Panc1 (cell line): ENCODE results near the gene DOCK3. TPM values are rescaled to one million over a fixed set of nuclear protein-coding genes. Genes with fewer than 3 reads are reported as not detected.

Experiments used
- ATAC-seq: fragments of 200-7000 bp; cut with Tn5 transposase; 2 replicates; pipeline ENCODE4 v1.9.1; 2020; ENCODE audit warnings: mild to moderate bottlenecking, moderate library complexity
- BruUV-seq: library from RNA; stranded (reverse); fragments of 400-500 nt; replicated peaks from 2 replicates; lab custom pipeline; 2021; lab: Mats Ljungman, UMichigan
- CTCF ChIA-PET: fragments of 300-600 bp; sonication (Branson Sonifier 250); formaldehyde crosslinking; loops from one replicate; lab custom pipeline; 2022; ENCODE audit warnings: antibody characterized with exemption; lab: Charles Lee
- POLR2A ChIA-PET: fragments of 300-600 bp; sonication (Branson Sonifier 250); formaldehyde crosslinking; loops from one replicate; lab custom pipeline; 2022; ENCODE audit warnings: antibody characterized with exemption; lab: Charles Lee
- DNase-seq: peaks from one replicate; pipeline ENCODE4 v3.0.0-alpha.2; 2010; ENCODE audit warnings: low read depth, low spot score
- H3K27ac ChIP-seq: 2 replicates; pipeline ENCODE4 v1.5.1; 2011; ENCODE audit warnings: mild to moderate bottlenecking, low read length, inconsistent platforms
- H3K27me3 ChIP-seq: fragments of 200-500 bp; sonication (Bioruptor generic); 2 replicates; pipeline ENCODE4 v1.6.0; 2014; ENCODE audit warnings: low read length, inconsistent platforms; ENCODE audit not compliant: control insufficient read depth, insufficient read depth
- H3K36me3 ChIP-seq: fragments of 200-500 bp; sonication (Bioruptor generic); 2 replicates; pipeline ENCODE4 v1.5.1; 2014; ENCODE audit warnings: inconsistent platforms, mild to moderate bottlenecking, low read length, moderate library complexity; ENCODE audit not compliant: control insufficient read depth, insufficient read depth
- H3K4me1 ChIP-seq: 2 replicates; pipeline ENCODE4 v1.5.1; 2011; ENCODE audit warnings: inconsistent platforms, mild to moderate bottlenecking, low read length, moderate library complexity; ENCODE audit not compliant: control insufficient read depth, insufficient read depth
- H3K4me3 ChIP-seq, 2 experiments: 2 replicates each; pipeline ENCODE4 v1.5.1; 2011 to 2012; ENCODE audit warnings: low read depth in 2 of 2, low read length in 2 of 2, mild to moderate bottlenecking in 2 of 2, inconsistent platforms in 1 of 2, moderate library complexity in 1 of 2
- H3K9me3 ChIP-seq: fragments of 200-500 bp; sonication (Bioruptor generic); 2 replicates; pipeline ENCODE4 v1.5.1; 2014; ENCODE audit warnings: low read depth, mild to moderate bottlenecking, inconsistent platforms, low read length, moderate library complexity; ENCODE audit not compliant: control insufficient read depth, insufficient read depth
- POLR2AphosphoS5 ChIP-seq: IDR thresholded peaks from 2 replicates; pipeline ENCODE4 v1.6.1; 2012; ENCODE audit warnings: mild to moderate bottlenecking, low read depth, low read length, moderate library complexity
- SIN3A ChIP-seq: IDR thresholded peaks from 2 replicates; pipeline ENCODE4 v1.6.1; 2012; ENCODE audit warnings: low read depth, mild to moderate bottlenecking, low read length, moderate library complexity, borderline replicate concordance; ENCODE audit not compliant: insufficient read depth
- TCF7L2 ChIP-seq: IDR thresholded peaks from 2 replicates; pipeline ENCODE4 v1.6.1; 2011; ENCODE audit warnings: mild to moderate bottlenecking, low read depth, low read length, inconsistent platforms
- in situ Hi-C: cut with HindIII; loops from 2 replicates; pipeline ENCODE4 v1.10.0; 2016; ENCODE audit warnings: low sequenced_read_pairs, low pct_unique_long_range_greater_than_20kb
- intact Hi-C: fragments of 100-400 bp; cut with micrococcal nuclease; formaldehyde crosslinking; loops from one replicate; pipeline ENCODE4 v1.10.0; 2022; ENCODE audit not compliant: unreplicated experiment
- microRNA-seq: library from miRNA; unstranded; fragments of <30 nt; microRNA quantifications from one replicate; pipeline ENCODE4 v1.1.0, GENCODE V29; 2020; ENCODE audit not compliant: unreplicated experiment
- total RNA-seq: library from RNA; stranded (reverse); gene quantifications from one replicate; pipeline ENCODE4 v1.2.1, GENCODE V29; 2021; ENCODE audit not compliant: unreplicated experiment
- TF ChIP-seq, protein P1 (sequence below): fragments of 450-650 bp; IDR thresholded peaks from 2 replicates; pipeline ENCODE4 v1.5.1; 2017; ENCODE audit warnings: mild to moderate bottlenecking
- TF ChIP-seq, protein P2 (sequence below), 2 experiments: IDR thresholded peaks; 2 replicates each; pipeline ENCODE4 v1.6.1; 2011 to 2012; ENCODE audit warnings: low read depth in 2 of 2, control low read depth in 1 of 2, low read length in 1 of 2, mild to moderate bottlenecking in 1 of 2, moderate library complexity in 1 of 2; ENCODE audit not compliant: insufficient read depth in 1 of 2

DOCK3 gene
- total RNA-seq, 1 experiment from 2014 or later, result 0.21 TPM

DNA sequence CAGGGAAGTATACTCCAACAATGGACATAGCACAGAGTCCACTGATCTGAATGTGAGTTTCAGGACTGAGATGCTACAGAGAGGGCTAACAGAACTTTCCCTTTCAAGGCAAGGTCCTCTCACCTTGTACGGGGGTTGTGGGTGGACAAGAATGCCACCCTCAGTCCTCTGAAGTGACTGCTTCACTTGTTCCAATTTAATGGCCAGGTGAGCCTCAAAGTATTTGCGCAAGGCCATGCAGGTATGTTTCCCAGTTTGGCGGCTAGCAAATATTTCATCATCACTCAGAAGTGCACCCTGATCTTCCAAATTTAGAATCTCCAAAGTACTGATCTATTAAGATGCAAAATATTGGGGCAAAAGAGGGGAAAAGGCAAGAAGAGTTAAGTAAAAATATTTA lies 754.4 kb downstream of the DOCK3 start:
- in situ Hi-C loops (no loop called here), intact Hi-C loops (no loop called here)
- ATAC-seq (no peak), DNase-seq (no peak)
- TF ChIP-seq TCF7L2, result no peak
- TF ChIP-seq, protein P1, sequence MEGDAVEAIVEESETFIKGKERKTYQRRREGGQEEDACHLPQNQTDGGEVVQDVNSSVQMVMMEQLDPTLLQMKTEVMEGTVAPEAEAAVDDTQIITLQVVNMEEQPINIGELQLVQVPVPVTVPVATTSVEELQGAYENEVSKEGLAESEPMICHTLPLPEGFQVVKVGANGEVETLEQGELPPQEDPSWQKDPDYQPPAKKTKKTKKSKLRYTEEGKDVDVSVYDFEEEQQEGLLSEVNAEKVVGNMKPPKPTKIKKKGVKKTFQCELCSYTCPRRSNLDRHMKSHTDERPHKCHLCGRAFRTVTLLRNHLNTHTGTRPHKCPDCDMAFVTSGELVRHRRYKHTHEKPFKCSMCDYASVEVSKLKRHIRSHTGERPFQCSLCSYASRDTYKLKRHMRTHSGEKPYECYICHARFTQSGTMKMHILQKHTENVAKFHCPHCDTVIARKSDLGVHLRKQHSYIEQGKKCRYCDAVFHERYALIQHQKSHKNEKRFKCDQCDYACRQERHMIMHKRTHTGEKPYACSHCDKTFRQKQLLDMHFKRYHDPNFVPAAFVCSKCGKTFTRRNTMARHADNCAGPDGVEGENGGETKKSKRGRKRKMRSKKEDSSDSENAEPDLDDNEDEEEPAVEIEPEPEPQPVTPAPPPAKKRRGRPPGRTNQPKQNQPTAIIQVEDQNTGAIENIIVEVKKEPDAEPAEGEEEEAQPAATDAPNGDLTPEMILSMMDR, result no peak
- TF ChIP-seq SIN3A, result no peak
- no peak for TF ChIP-seq POLR2AphosphoS5
- TF ChIP-seq, protein P2, sequence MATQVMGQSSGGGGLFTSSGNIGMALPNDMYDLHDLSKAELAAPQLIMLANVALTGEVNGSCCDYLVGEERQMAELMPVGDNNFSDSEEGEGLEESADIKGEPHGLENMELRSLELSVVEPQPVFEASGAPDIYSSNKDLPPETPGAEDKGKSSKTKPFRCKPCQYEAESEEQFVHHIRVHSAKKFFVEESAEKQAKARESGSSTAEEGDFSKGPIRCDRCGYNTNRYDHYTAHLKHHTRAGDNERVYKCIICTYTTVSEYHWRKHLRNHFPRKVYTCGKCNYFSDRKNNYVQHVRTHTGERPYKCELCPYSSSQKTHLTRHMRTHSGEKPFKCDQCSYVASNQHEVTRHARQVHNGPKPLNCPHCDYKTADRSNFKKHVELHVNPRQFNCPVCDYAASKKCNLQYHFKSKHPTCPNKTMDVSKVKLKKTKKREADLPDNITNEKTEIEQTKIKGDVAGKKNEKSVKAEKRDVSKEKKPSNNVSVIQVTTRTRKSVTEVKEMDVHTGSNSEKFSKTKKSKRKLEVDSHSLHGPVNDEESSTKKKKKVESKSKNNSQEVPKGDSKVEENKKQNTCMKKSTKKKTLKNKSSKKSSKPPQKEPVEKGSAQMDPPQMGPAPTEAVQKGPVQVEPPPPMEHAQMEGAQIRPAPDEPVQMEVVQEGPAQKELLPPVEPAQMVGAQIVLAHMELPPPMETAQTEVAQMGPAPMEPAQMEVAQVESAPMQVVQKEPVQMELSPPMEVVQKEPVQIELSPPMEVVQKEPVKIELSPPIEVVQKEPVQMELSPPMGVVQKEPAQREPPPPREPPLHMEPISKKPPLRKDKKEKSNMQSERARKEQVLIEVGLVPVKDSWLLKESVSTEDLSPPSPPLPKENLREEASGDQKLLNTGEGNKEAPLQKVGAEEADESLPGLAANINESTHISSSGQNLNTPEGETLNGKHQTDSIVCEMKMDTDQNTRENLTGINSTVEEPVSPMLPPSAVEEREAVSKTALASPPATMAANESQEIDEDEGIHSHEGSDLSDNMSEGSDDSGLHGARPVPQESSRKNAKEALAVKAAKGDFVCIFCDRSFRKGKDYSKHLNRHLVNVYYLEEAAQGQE (IDR thresholded peaks at IDR 0.05; ENCODE audit: insufficient read depth in 1 of 2, low read depth in 2 of 2, low read length in 1 of 2), result no peak
- H3K36me3 ChIP-seq, result peaks cover 19% of the 10 kb centered on the region
- POLR2A ChIA-PET, result no interaction called here
- H3K27ac ChIP-seq, result no peak overlapping the region
- no peaks in the 10 kb centered on the region for H3K9me3 ChIP-seq
- H3K4me3 ChIP-seq, result no peak overlapping the region
- H3K4me1 ChIP-seq, result no peaks in the 10 kb centered on the region
- CTCF ChIA-PET, result no interaction called here
- BruUV-seq, result no TSS peak
- no peaks in the 10 kb centered on the region for H3K27me3 ChIP-seq

Small RNAs within 50 kb of the gene (microRNA-seq; reads per million reads assigned to microRNA genes)
- gene MIR4787, result 0.95 reads per million

Other genes with a start within 250 kb of the DOCK3 start
- 0.59 TPM for gene CACNA2D2, start 171.3 kb upstream of the DOCK3 start, total RNA-seq
- 5.0 TPM for gene C3orf18, start 107.2 kb upstream of the DOCK3 start, total RNA-seq
- gene HEMK1, start 105.4 kb upstream of the DOCK3 start, total RNA-seq, result 12.1 TPM
- 0.57 TPM for gene CISH, start 63.2 kb upstream of the DOCK3 start, total RNA-seq
- 14.8 TPM for gene MAPKAPK3, start 57.8 kb upstream of the DOCK3 start, total RNA-seq